HG03159 (cell line): ENCODE measurements around the gene FBXL13.
"Not testable (repeated sequence)": the region's sequence is repeated elsewhere in the genome, so short reads cannot be mapped to it uniquely, and the experiment has no call there.

Source experiments
- ATAC-seq: cut with Tn5 transposase; IDR thresholded peaks from one replicate; pipeline ENCODE4 v1.9.1; 2021; ENCODE audit warnings: mild to moderate bottlenecking, moderate library complexity; ENCODE audit not compliant: unreplicated experiment

The FBXL13 gene

GRCh38 chr7:102988088-102988487 is 86.5 kb downstream of the FBXL13 start:
- ATAC-seq: no peak

- ATAC-seq: no peak
Measured at GRCh38 chr7:102985176-102985783, 89.3 kb downstream of the FBXL13 start.

DNA sequence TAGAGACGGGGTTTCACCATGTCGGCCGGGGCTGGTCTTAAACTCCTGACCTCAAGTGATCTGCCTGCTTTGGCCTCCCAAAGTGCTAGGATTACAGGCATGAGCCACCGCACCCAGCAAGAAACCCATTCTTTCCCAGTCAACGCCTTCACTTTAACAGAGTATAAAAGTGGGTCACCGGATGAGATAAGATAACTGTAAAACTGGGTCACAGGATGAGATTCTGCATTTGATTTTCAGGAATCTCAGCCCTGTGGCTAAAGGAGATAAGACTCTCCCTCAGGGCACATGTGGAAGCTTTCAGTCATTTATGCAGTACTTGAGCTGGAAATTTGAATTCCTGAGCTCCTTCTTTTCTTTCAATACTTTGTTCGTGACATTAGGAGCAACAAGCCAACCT is 91.0 kb downstream of the FBXL13 start:
- ATAC-seq: no peak

DNA sequence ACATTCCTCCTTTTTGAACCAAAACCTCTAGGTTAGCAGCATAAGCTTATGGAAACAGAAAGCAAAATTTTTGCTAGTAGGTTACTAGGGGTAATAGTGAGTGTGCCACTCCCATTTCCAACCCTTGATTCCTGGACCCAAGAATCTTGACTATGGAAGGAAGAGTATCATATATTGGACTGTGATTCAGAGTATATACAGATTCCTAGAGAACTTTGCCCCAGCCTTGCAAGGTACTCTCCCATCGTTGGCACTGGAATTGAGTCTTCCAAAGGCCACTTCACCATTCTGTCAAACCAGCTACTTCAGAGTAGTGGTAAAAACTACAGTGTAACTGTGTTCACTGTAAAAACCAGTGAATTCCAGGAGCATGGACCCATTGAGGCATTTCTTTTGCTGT is 92.4 kb downstream of the FBXL13 start:
- ATAC-seq: no peak

- ATAC-seq: no peak
Measured at GRCh38 chr7:102981451-102981850, 93.1 kb downstream of the FBXL13 start.

DNA sequence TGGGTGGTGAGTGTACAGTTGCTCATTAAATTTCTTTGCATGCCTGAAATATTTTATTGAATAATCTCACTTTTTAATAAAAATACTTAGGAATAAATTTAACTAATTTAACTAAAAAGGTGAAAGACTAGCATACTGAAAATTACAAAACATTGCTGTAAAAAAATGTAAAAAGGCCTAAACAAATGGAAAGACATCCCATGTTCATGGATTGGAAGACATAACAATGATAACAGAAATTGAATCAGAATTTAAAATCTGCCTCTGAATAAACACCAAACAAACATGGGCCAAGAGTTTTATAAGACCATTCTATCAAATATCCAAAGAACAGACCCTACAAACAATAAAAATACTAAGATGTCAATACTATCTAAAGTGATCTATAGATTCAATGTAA is 94.9 kb downstream of the FBXL13 start:
- ATAC-seq: no peak

GRCh38 chr7:102978284-102978683 is 96.3 kb downstream of the FBXL13 start:
- ATAC-seq: no peak

- not testable (repeated sequence) for ATAC-seq
Measured at GRCh38 chr7:102977586-102977985, 97.0 kb downstream of the FBXL13 start.

GRCh38 chr7:102976493-102976892 is 98.1 kb downstream of the FBXL13 start:
- no peak for ATAC-seq

DNA sequence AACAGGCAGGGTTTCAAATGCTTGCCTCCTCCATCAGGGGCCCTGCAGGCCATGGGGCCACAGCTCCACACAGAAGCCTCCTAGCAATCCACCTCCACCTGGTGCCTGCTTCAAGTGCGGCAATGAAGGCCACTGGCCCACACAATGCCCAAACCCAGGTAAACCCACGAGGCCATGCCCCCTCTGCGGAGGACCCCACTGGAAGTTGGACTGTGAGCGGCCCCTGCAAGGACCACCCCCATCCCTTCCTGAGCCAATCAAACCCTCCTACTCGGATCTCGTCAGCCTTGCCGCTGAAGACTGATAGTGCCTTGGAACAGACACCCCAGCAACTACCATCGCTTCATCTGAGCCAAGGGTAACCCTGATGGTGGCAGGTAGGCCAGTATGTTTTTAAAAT is 98.7 kb downstream of the FBXL13 start:
- no peak for ATAC-seq

GRCh38 chr7:102974366-102975236 is 100.0 kb downstream of the FBXL13 start:
- ATAC-seq: no peak

DNA sequence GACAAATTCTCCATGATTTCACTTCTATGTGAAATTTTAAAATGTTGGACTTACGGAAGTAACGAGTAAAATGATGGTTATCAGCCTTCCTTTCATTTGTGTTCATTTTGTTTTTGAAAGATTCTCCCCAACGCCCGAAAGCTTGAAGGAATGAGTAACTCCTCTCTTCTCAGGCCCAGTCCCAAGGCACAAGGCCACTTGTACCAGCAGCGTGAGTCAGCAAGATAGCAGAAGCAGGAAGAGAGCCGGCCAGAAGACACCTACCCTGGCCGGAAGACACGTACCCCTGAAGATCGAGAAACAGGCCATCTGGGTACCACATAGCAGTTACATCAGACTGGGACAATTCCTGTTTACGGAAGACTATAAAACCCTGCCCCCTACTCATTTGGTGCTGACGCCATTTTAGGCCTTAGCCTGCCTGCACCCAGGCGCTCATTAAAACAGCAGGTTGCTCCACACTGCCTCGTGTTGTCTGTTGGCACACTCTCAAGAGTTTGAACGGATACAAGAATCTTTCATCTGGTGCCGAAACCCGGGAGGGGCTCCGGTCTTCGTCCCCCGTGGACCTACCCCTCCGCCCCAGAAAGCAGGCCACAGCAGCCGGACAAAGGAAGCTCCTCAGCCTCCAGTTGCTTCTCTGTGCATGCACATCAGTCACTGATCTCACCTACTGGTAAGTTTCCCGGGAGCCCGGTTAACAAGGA is 101.3 kb downstream of the FBXL13 start:
- no peak for ATAC-seq

GRCh38 chr7:102967798-102968197 is 106.8 kb downstream of the FBXL13 start:
- no peak for ATAC-seq

DNA sequence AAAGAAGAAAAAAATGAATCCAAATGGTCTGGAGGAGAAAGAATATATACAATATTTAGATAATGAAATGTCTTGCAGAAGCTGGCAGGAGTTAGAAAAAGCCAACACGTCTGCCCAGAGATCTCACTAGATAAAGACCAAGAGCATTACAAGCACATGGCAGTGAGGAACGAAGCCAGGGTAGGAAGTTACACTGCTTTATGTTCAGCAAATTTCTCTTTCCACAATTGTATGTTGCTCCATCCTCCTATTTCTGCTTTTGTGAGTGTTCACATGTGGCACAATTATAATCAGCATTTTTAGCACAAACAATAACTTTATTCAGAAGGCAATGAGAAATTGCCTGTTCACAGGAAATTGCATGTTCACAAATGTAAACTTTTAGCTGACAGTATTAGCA is 108.1 kb downstream of the FBXL13 start:
- no peak for ATAC-seq

- not testable (repeated sequence) for ATAC-seq
Measured at GRCh38 chr7:102961993-102962392, 112.6 kb downstream of the FBXL13 start.

GRCh38 chr7:102958004-102958403 is 116.6 kb downstream of the FBXL13 start:
- not testable (repeated sequence) for ATAC-seq

DNA sequence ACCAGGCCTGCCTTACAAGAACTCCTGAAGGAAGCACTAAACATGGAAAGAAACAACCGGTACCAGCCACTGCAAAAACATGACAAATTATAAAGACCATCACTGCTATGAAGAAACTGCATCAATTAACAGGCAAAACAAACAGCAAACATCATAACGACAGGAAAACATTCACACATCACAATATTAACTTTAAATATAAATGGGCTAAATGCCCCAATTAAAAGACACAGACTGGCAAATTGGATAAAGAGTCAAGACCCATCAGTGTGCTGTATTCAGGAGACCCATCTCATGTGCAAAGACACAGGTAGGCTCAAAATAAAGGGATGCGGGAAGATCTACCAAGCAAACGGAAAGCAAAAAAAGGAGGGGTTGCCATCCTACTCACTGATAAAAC is 120.2 kb downstream of the FBXL13 start:
- ATAC-seq: not testable (repeated sequence)

DNA sequence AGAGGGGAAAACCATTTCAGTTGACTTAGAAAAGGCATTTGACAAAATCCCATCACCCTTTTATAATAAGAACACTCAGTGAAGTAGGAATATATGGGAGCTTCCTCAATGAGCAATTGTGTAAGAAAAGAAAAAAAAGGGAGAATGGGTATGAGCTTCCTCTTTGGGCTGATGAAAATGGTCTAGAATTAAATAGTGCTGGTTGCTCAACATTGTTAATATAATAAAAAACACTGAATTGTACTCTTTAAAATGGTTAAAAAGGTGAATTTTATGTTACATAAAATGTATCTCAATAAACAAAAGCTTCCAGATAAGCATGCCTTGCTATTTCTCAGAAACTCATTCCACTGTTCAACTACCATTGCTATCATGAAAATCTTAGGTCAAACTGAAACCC is 121.2 kb downstream of the FBXL13 start:
- ATAC-seq: no peak

DNA sequence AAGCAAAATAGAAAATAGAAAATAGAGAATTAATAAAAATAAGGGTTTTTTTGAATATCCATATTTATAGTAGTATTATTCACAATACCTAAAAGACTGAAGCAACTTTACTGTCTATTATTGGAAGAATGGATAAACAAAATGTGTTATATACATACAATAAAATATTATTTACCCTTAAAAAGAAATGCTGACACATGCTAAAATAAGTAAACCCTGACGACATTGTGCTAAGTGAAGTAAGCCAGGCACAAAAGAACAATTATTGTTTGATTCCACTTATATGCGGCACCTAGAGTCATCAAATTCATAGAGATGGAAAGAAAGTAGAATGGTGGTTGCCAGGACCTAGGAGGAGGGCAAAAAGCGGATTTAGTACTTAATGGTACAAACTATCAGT is 122.8 kb downstream of the FBXL13 start:
- no peak for ATAC-seq

DNA sequence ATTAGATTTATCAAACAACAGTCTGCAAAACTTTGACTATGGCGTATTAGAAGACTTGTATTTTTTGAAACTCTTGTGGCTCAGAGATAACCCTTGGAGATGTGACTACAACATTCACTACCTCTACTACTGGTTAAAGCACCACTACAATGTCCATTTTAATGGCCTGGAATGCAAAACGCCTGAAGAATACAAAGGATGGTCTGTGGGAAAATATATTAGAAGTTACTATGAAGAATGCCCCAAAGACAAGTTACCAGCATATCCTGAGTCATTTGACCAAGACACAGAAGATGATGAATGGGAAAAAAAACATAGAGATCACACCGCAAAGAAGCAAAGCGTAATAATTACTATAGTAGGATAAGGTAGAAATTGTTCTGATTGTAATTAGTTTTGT is 130.4 kb downstream of the FBXL13 start:
- ATAC-seq: no peak

DNA sequence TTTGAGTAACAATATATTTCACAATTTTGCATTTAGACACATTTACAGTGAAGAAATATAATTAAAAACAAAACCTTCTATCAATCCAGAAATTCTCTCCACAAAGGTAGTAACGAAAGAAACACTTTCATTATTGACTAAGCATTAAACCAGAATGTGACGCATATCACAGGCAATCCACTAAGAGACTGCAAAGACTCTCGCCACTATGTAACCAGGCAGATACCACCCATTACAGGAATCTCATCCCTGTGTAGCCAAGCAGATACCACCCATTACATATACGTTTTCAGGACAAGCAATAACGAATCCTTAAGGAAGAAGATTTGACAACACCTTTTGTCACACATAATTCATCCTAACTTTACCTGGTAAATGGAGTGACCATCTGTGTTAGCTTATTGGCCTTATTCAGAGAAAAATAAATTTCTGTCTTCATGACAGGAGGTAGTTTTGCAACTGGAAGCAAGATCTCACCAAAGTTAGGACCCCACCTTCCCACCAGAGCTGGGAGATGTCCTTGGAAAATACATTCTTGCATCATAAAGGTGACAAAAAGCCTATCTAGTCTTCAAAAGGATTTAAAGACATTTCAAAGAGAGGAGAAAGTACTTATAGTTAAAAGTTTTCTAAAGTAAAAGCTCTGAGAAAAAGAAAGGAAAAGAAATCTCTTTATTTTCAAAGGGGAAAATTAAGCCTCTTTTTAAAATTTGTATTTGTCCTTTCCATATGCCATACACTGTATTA is 131.0 kb downstream of the FBXL13 start:
- ATAC-seq: no peak
